ENCODE results near the gene C14orf180. TPM values are rescaled to one million over a fixed set of nuclear protein-coding genes. Genes with fewer than 3 reads are reported as not detected.
A peak's percentile ranks its signal among the peaks of the same experiment; 100 is the strongest.

Gene C14orf180
- total RNA-seq, 1 donor from 2014 or later: not detected

DNA sequence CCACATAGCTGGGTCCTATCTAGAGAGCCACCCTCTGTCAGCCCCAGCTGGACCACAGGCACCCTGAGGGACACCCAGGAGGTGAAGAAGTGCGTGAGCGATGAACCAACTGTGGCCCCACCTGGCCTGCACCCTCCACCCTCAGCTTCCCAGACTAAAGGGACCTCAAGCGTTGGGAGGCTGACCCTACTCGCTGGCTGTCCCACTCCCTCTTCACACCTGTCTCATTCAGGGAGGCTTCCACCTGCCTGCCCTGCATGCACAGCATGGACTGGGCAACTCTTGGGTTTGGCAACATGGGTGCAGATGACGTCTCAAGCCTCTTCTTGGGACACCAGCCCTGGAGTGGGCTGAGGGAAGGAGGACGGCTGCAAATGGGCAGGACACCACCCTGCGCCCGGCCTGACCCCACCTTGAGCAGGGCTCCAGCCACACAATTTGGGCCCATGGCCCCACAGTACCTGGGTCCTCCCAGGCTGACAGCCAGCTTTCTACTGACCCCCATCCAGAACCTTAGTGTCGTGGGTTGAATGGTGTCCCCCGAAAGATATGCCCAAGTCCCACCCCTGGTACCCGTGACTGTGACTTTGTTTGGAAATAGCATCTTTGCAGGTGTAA, 22.9 kb downstream of the C14orf180 start:
- FAIRE-seq: no peak
- no peak overlapping the region for H3K9ac ChIP-seq (ENCODE audit: low read length)
- H3K27ac Mint-ChIP-seq (ENCODE audit: unreplicated experiment): no peak overlapping the region

DNA sequence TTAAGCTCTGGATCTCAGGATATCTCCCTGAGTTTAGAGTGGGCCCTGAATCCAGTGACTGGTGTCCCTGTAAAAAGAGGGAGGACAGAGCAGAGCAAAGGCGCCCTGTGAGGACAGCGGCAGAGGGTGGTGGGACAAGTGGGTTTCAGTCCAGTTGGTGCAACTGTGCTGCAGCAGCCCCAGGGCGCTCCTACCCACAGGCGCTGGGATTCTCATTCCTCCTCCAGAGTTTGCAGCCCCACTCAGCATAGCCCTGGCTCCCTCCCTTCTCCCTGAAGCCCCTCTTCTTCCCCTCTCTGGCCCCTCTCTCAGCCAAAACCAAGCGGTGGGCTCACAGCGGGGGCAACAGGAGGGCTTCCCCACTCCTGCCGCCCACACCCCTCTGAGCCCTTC, 23.4 kb downstream of the C14orf180 start:
- TF ChIP-seq EZH2 (IDR thresholded peaks at IDR 0.05; ENCODE audit: insufficient read depth, low read length): no peak
- TF ChIP-seq, protein P1, sequence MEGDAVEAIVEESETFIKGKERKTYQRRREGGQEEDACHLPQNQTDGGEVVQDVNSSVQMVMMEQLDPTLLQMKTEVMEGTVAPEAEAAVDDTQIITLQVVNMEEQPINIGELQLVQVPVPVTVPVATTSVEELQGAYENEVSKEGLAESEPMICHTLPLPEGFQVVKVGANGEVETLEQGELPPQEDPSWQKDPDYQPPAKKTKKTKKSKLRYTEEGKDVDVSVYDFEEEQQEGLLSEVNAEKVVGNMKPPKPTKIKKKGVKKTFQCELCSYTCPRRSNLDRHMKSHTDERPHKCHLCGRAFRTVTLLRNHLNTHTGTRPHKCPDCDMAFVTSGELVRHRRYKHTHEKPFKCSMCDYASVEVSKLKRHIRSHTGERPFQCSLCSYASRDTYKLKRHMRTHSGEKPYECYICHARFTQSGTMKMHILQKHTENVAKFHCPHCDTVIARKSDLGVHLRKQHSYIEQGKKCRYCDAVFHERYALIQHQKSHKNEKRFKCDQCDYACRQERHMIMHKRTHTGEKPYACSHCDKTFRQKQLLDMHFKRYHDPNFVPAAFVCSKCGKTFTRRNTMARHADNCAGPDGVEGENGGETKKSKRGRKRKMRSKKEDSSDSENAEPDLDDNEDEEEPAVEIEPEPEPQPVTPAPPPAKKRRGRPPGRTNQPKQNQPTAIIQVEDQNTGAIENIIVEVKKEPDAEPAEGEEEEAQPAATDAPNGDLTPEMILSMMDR (IDR thresholded peaks at IDR 0.05; ENCODE audit: insufficient read depth, low read depth, low read length): no peak
- Mint-ChIP-seq H3K4me1 (ENCODE audit: low read depth, unreplicated experiment) (no peaks in the 10 kb centered on the region), H3K27ac (ENCODE audit: unreplicated experiment) (no peak overlapping the region), H3K27me3 (ENCODE audit: low read depth, unreplicated experiment) (peaks cover 61% of the 10 kb centered on the region), H3K9me3 (ENCODE audit: unreplicated experiment) (no peaks in the 10 kb centered on the region), H3K4me3 (ENCODE audit: unreplicated experiment) (no peak overlapping the region), H3K36me3 (ENCODE audit: low read depth, unreplicated experiment) (peaks cover 2% of the 10 kb centered on the region)
- Histone ChIP-seq H3K4me2 (ENCODE audit: low read length) (no peak overlapping the region), H3K27ac (ENCODE audit: low read depth, low read length) (no peak overlapping the region), H3K4me1 (ENCODE audit: insufficient read depth, low read length) (no peaks in the 10 kb centered on the region), H4K20me1 (ENCODE audit: insufficient read depth, low read length) (no peaks in the 10 kb centered on the region), H3K36me3 (ENCODE audit: insufficient read depth, low read length) (no peaks in the 10 kb centered on the region), H2AFZ (ENCODE audit: low read depth, low read length) (no peak overlapping the region), H3K9me3 (ENCODE audit: insufficient read depth, low read depth, low read length) (no peaks in the 10 kb centered on the region), H3K4me3 (ENCODE audit: insufficient read depth, low read depth, low read length) (no peak overlapping the region), H3K79me2 (ENCODE audit: insufficient read depth, low read length) (no peaks in the 10 kb centered on the region), H3K9ac (ENCODE audit: low read length) (no peak overlapping the region), H3K27me3 (ENCODE audit: insufficient read depth, low read length) (peaks cover 17% of the 10 kb centered on the region)
- no peak for DNase-seq (ENCODE audit: low read depth)
- FAIRE-seq: no peak

More for the DNA sequence above, 22.9 kb downstream of the C14orf180 start:
- Mint-ChIP-seq H3K9me3 (ENCODE audit: unreplicated experiment) (no peaks in the 10 kb centered on the region), H3K4me3 (ENCODE audit: unreplicated experiment) (no peak overlapping the region), H3K27me3 (ENCODE audit: low read depth, unreplicated experiment) (peaks cover 59% of the 10 kb centered on the region), H3K4me1 (ENCODE audit: low read depth, unreplicated experiment) (no peaks in the 10 kb centered on the region), H3K36me3 (ENCODE audit: low read depth, unreplicated experiment) (peaks cover 2% of the 10 kb centered on the region)
- Histone ChIP-seq H3K4me2 (ENCODE audit: low read length) (no peak overlapping the region), H3K4me1 (ENCODE audit: insufficient read depth, low read length) (no peaks in the 10 kb centered on the region), H3K9me3 (ENCODE audit: insufficient read depth, low read depth, low read length) (no peaks in the 10 kb centered on the region), H2AFZ (ENCODE audit: low read depth, low read length) (no peak overlapping the region), H3K79me2 (ENCODE audit: insufficient read depth, low read length) (no peaks in the 10 kb centered on the region), H3K36me3 (ENCODE audit: insufficient read depth, low read length) (no peaks in the 10 kb centered on the region), H4K20me1 (ENCODE audit: insufficient read depth, low read length) (no peaks in the 10 kb centered on the region), H3K27ac (ENCODE audit: low read depth, low read length) (no peak overlapping the region), H3K27me3 (ENCODE audit: insufficient read depth, low read length) (peaks cover 17% of the 10 kb centered on the region), H3K4me3 (ENCODE audit: insufficient read depth, low read depth, low read length) (no peak overlapping the region)
- no peak for TF ChIP-seq EZH2 (IDR thresholded peaks at IDR 0.05; ENCODE audit: insufficient read depth, low read length)
- TF ChIP-seq, protein P1 (IDR thresholded peaks at IDR 0.05; ENCODE audit: insufficient read depth, low read depth, low read length): no peak
- no peak for DNase-seq (ENCODE audit: low read depth)

DNA sequence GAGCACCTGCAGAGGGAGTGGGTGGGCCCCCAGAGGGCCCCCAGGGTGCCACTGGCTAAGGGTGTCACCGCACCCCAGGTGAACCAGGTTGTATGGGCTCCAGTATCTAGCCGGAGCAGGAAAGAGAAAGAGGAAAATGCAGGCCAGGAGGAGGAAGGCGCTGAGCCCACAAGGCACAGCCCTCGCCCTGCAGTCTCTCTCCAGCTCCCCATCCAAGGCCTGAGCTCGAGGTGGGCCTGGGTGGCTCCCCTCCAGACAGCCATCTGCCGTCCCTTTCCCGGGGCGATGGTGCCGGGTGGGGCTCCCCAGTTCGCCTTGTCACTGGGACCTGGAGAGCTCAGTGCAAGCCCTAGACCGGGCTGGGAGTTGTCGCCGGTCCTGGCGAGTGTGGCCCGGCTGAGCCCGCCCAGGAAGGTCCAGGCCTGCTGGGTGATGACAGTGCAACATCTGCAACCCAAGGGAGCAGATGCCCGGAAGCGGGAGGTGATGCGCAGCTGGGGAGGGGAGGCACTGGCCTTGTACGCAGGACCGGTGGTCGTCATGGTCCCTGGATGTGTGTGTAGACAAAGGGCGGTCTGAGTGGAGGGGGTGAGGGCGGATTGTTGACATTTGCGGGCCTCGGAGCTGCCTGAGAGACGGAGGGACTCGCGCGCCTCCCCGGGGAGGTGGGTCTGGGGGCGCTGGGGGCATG, 24.3 kb downstream of the C14orf180 start:
- no peaks in the 10 kb centered on the region for H3K36me3 ChIP-seq (ENCODE audit: insufficient read depth, low read length)
- peaks cover 2% of the 10 kb centered on the region for H3K36me3 Mint-ChIP-seq (ENCODE audit: low read depth, unreplicated experiment)
- TF ChIP-seq EZH2 (IDR thresholded peaks at IDR 0.05; ENCODE audit: insufficient read depth, low read length): no peak
- TF ChIP-seq, protein P1 (IDR thresholded peaks at IDR 0.05; ENCODE audit: insufficient read depth, low read depth, low read length): no peak
- H3K79me2 ChIP-seq (ENCODE audit: insufficient read depth, low read length): no peaks in the 10 kb centered on the region
- no peak overlapping the region for H3K4me3 ChIP-seq (ENCODE audit: insufficient read depth, low read depth, low read length)
- no peak overlapping the region for H2AFZ ChIP-seq (ENCODE audit: low read depth, low read length)
- FAIRE-seq (no peak), DNase-seq (ENCODE audit: low read depth) (no peak)
- no peaks in the 10 kb centered on the region for H3K9me3 Mint-ChIP-seq (ENCODE audit: unreplicated experiment)
- H3K9me3 ChIP-seq (ENCODE audit: insufficient read depth, low read depth, low read length): no peaks in the 10 kb centered on the region
- peaks cover 62% of the 10 kb centered on the region for H3K27me3 Mint-ChIP-seq (ENCODE audit: low read depth, unreplicated experiment)
- peaks cover 17% of the 10 kb centered on the region for H3K27me3 ChIP-seq (ENCODE audit: insufficient read depth, low read length)
- no peak overlapping the region for H3K27ac Mint-ChIP-seq (ENCODE audit: unreplicated experiment)
- no peaks in the 10 kb centered on the region for H4K20me1 ChIP-seq (ENCODE audit: insufficient read depth, low read length)
- H3K4me1 ChIP-seq (ENCODE audit: insufficient read depth, low read length): no peaks in the 10 kb centered on the region
- H3K4me3 Mint-ChIP-seq (ENCODE audit: unreplicated experiment): peak overlapping the region; percentile 75
- H3K9ac ChIP-seq (ENCODE audit: low read length): no peak overlapping the region
- H3K4me2 ChIP-seq (ENCODE audit: low read length): peak overlapping the region; percentile 75
- H3K27ac ChIP-seq (ENCODE audit: low read depth, low read length): no peak overlapping the region
- no peaks in the 10 kb centered on the region for H3K4me1 Mint-ChIP-seq (ENCODE audit: low read depth, unreplicated experiment)

All from astrocyte (in vitro differentiated cells and primary cell).